ENCODE measurements around the gene HP1BP3. TPM values are rescaled to one million over a fixed set of nuclear protein-coding genes. Genes with fewer than 3 reads are reported as not detected.
A peak's percentile ranks its signal among the peaks of the same experiment; 100 is the strongest.

Gene HP1BP3
- total RNA-seq, 1 experiment from 2014 or later, result 251 TPM

- H3K27me3 ChIP-seq (ENCODE audit: insufficient read depth, low read depth), result no peaks in the 10 kb centered on the region
- peaks cover 5% of the 10 kb centered on the region; the same call in 1 of the 2 replicates for H3K4me1 ChIP-seq (replicated peaks; ENCODE audit: insufficient read depth)
- H3K36me3 ChIP-seq (ENCODE audit: low read depth), result no peaks in the 10 kb centered on the region
- ChIA-PET CTCF (no interaction called here), POLR2A (ENCODE audit: unreplicated experiment) (interaction anchor here (0.6 kb wide), 1 partner anchor 1406 kb away, joined by 7 read pairs; no protein-coding TSS in a partner anchor)
- no peaks in the 10 kb centered on the region for H3K9me2 ChIP-seq (ENCODE audit: insufficient read depth)
- H2AFZ ChIP-seq, result no peak overlapping the region
- H3K4me2 ChIP-seq, result no peak overlapping the region
- H3K27ac ChIP-seq, result no peak overlapping the region
- no peaks in the 10 kb centered on the region for H3K79me2 ChIP-seq (ENCODE audit: low read depth)
- H3K4me3 ChIP-seq, result no peak overlapping the region
- H4K20me1 ChIP-seq (ENCODE audit: insufficient read depth), result no peaks in the 10 kb centered on the region
- intact Hi-C loops (cut with micrococcal nuclease; ENCODE audit: unreplicated experiment), result no loop called here
- no TSS peak for BruUV-seq (replicated peaks)
- H3F3A ChIP-seq (ENCODE audit: insufficient read depth, low read depth), result no peaks in the 10 kb centered on the region; the same call in 1 of the 2 replicates
- H3K9me3 ChIP-seq (ENCODE audit: insufficient read depth, low read depth), result no peaks in the 10 kb centered on the region
- no peak for DNase-seq
- TF ChIP-seq EZH2 (IDR thresholded peaks at IDR 0.05; ENCODE audit: low read depth) (no peak), CTCF (conservative IDR thresholded peaks at IDR 0.05) (no peak)
Measured at GRCh38 chr1:20701446-20701845, 85.7 kb downstream of the HP1BP3 start.

GRCh38 chr1:20700636-20701215 lies 86.4 kb downstream of the HP1BP3 start:
- no peak overlapping the region for H2AFZ ChIP-seq
- no peaks in the 10 kb centered on the region for H3K79me2 ChIP-seq (ENCODE audit: low read depth)
- no peaks in the 10 kb centered on the region for H3K27me3 ChIP-seq (ENCODE audit: insufficient read depth, low read depth)
- H3K27ac ChIP-seq, result no peak overlapping the region
- H3K36me3 ChIP-seq (ENCODE audit: low read depth), result no peaks in the 10 kb centered on the region
- TF ChIP-seq EZH2 (IDR thresholded peaks at IDR 0.05; ENCODE audit: low read depth), result no peak
- no peak for TF ChIP-seq CTCF (conservative IDR thresholded peaks at IDR 0.05)
- no TSS peak for BruUV-seq (replicated peaks)
- H3F3A ChIP-seq (ENCODE audit: insufficient read depth, low read depth), result no peaks in the 10 kb centered on the region; the same call in 1 of the 2 replicates
- H3K4me1 ChIP-seq (replicated peaks; ENCODE audit: insufficient read depth), result peaks cover 5% of the 10 kb centered on the region; the same call in 1 of the 2 replicates
- ChIA-PET CTCF (no interaction called here), POLR2A (ENCODE audit: unreplicated experiment) (interaction anchor here (0.6 kb wide), 1 partner anchor 12 kb away, joined by 30 read pairs; no protein-coding TSS in a partner anchor)
- H3K4me2 ChIP-seq, result no peak overlapping the region
- no peak for DNase-seq
- no peaks in the 10 kb centered on the region for H3K9me3 ChIP-seq (ENCODE audit: insufficient read depth, low read depth)
- no peaks in the 10 kb centered on the region for H3K9me2 ChIP-seq (ENCODE audit: insufficient read depth)
- H3K4me3 ChIP-seq, result no peak overlapping the region
- intact Hi-C loops (cut with micrococcal nuclease; ENCODE audit: unreplicated experiment), result no loop called here
- H4K20me1 ChIP-seq (ENCODE audit: insufficient read depth), result no peaks in the 10 kb centered on the region

GRCh38 chr1:20699558-20699957 lies 87.5 kb downstream of the HP1BP3 start:
- no TSS peak for BruUV-seq (replicated peaks)
- Histone ChIP-seq H3K4me2 (no peak overlapping the region), H3K4me3 (no peak overlapping the region), H3K79me2 (ENCODE audit: low read depth) (no peaks in the 10 kb centered on the region), H3K4me1 (replicated peaks; ENCODE audit: insufficient read depth) (peaks cover 5% of the 10 kb centered on the region; the same call in 1 of the 2 replicates), H3F3A (ENCODE audit: insufficient read depth, low read depth) (no peaks in the 10 kb centered on the region; the same call in 1 of the 2 replicates), H4K20me1 (ENCODE audit: insufficient read depth) (no peaks in the 10 kb centered on the region), H3K9me2 (ENCODE audit: insufficient read depth) (no peaks in the 10 kb centered on the region), H3K36me3 (ENCODE audit: low read depth) (no peaks in the 10 kb centered on the region), H3K9me3 (ENCODE audit: insufficient read depth, low read depth) (no peaks in the 10 kb centered on the region), H3K27ac (no peak overlapping the region), H3K27me3 (ENCODE audit: insufficient read depth, low read depth) (no peaks in the 10 kb centered on the region), H2AFZ (no peak overlapping the region)
- DNase-seq, result peak in 1 of 2 experiments; percentile 42
- intact Hi-C loops (cut with micrococcal nuclease; ENCODE audit: unreplicated experiment), result loop anchor here (5.0 kb wide), 1 partner anchor 33 kb away; the partner anchor contains the start of gene SH2D5
- ChIA-PET CTCF (no interaction called here), POLR2A (ENCODE audit: unreplicated experiment) (no interaction called here)
- TF ChIP-seq CTCF (conservative IDR thresholded peaks at IDR 0.05) (no peak), EZH2 (IDR thresholded peaks at IDR 0.05; ENCODE audit: low read depth) (no peak)

Data from PC-9 (cell line).